A549 (cell line): ENCODE measurements around the gene DTHD1. TPM values are rescaled to one million over a fixed set of nuclear protein-coding genes. Genes with fewer than 3 reads are reported as not detected.

ENCODE experiments used
- ATAC-seq, 2 experiments: fragments of 200-7000 bp in 1 of 2; fragments of >200 bp in 1 of 2; cut with Nextera tagmentation in 1 of 2; cut with Tn5 transposase in 1 of 2; 3 replicates each; pipeline versions ENCODE4 v1.8.0 to v1.9.1; 2018 to 2020; ENCODE audit warnings: mild to moderate bottlenecking in 1 of 2, moderate library complexity in 1 of 2
- CTCF ChIA-PET: fragments of 300-600 bp; sonication (Branson Sonifier 250); formaldehyde crosslinking; extraction: SDS; loops from one replicate; lab custom pipeline; 2021; ENCODE audit warnings: antibody characterized with exemption, inconsistent platforms; lab: Yijun Ruan, JAX
- POLR2A ChIA-PET: fragments of 350-600 bp; formaldehyde crosslinking; extraction: SDS; loops from one replicate; lab custom pipeline; 2021; ENCODE audit warnings: antibody characterized with exemption, inconsistent platforms; lab: Yijun Ruan, JAX
- DNase-seq, 2 experiments: peaks; one replicate each; pipeline versions ENCODE4 v3.0.0 to v3.0.0-alpha.2; 2011 to 2016; ENCODE audit warnings: low read depth in 1 of 2, low spot score in 1 of 2
- FAIRE-seq: peaks from 2 replicates; lab custom pipeline; 2011; peaks lifted over from hg19 to GRCh38; lab: Jason Lieb, UNC
- H3K27ac ChIP-seq, 2 experiments: fragments of >200 bp; sonication (Bioruptor Twin); formaldehyde crosslinking; 3 replicates each; pipeline ENCODE4 v1.5.1; 2016 to 2017
- H3K4me1 ChIP-seq: fragments of >200 bp; sonication (Bioruptor Twin); formaldehyde crosslinking; 3 replicates; pipeline ENCODE4 v1.6.1; 2016
- H3K4me2 ChIP-seq: fragments of >200 bp; sonication (Bioruptor Twin); formaldehyde crosslinking; 3 replicates; pipeline ENCODE4 v1.6.1; 2016
- H3K4me3 ChIP-seq: fragments of >200 bp; sonication (Bioruptor Twin); formaldehyde crosslinking; 3 replicates; pipeline ENCODE4 v1.5.1; 2016
- H3K9me3 ChIP-seq: fragments of >200 bp; sonication (Bioruptor Twin); formaldehyde crosslinking; 3 replicates; pipeline ENCODE4 v1.6.1; 2016
- ATOH8 ChIP-seq: fragments of 250-450 bp; sonication (Bioruptor Pico); IDR thresholded peaks from 2 replicates; pipeline ENCODE4 v1.5.0; 2020; ENCODE audit warnings: low read depth, mild to moderate bottlenecking, moderate library complexity
- BCL3 ChIP-seq: fragments of >200 bp; sonication (Bioruptor Twin); formaldehyde crosslinking; IDR thresholded peaks from 3 replicates; pipeline ENCODE4 v1.6.1; 2016
- BHLHE40 ChIP-seq: IDR thresholded peaks from 2 replicates; pipeline ENCODE4 v1.6.1; 2012; ENCODE audit warnings: low read depth, low read length, inconsistent platforms
- CEBPB ChIP-seq, 2 experiments: fragments of >200 bp in 1 of 2; sonication (Bioruptor Twin) in 1 of 2; formaldehyde crosslinking in 1 of 2; IDR thresholded peaks; 2 replicates each; pipeline ENCODE4 v1.6.1; 2012 to 2016
- CHD2 ChIP-seq: fragments of 150-350 bp; IDR thresholded peaks from 2 replicates; pipeline ENCODE4 v1.6.1; 2014; ENCODE audit warnings: low read length; ENCODE audit not compliant: partially characterized antibody
- CHD4 ChIP-seq: fragments of 200-600 bp; sonication (generic); IDR thresholded peaks from 2 replicates; pipeline ENCODE4 v1.6.1; 2016; ENCODE audit warnings: antibody characterized with exemption, mild to moderate bottlenecking, borderline replicate concordance
- CTCF ChIP-seq: fragments of >200 bp; sonication (Bioruptor Twin); formaldehyde crosslinking; IDR thresholded peaks from 3 replicates; pipeline ENCODE4 v1.5.1; 2016
- E2F6 ChIP-seq: IDR thresholded peaks from 2 replicates; pipeline ENCODE4 v1.6.1; 2012; ENCODE audit warnings: low read depth, borderline replicate concordance
- EHMT2 ChIP-seq: fragments of 200-600 bp; sonication (generic); IDR thresholded peaks from 2 replicates; pipeline ENCODE4 v1.6.1; 2016; ENCODE audit warnings: antibody characterized with exemption, low read depth, mild to moderate bottlenecking, moderate library complexity
- FOXS1 ChIP-seq: fragments of 250-450 bp; sonication (Bioruptor Pico); IDR thresholded peaks from 2 replicates; pipeline ENCODE4 v1.5.0; 2020; ENCODE audit warnings: mild to moderate bottlenecking, moderate library complexity
- GATA3 ChIP-seq: IDR thresholded peaks from 2 replicates; pipeline ENCODE4 v1.6.1; 2012; ENCODE audit warnings: borderline replicate concordance
- HDAC2 ChIP-seq: fragments of 200-600 bp; sonication (generic); IDR thresholded peaks from 2 replicates; pipeline ENCODE4 v1.6.1; 2016
- HES2 ChIP-seq: fragments of >200 bp; sonication (Bioruptor Twin); formaldehyde crosslinking; IDR thresholded peaks from 2 replicates; pipeline ENCODE4 v1.6.1; 2016
- HEYL ChIP-seq: fragments of 250-450 bp; sonication (Bioruptor Pico); IDR thresholded peaks from 2 replicates; pipeline ENCODE4 v1.8.0; 2021; ENCODE audit warnings: mild to moderate bottlenecking, moderate library complexity
- HOXA7 ChIP-seq: fragments of 250-450 bp; sonication (Bioruptor Pico); IDR thresholded peaks from 2 replicates; pipeline ENCODE4 v1.5.0; 2020; ENCODE audit warnings: mild to moderate bottlenecking, moderate library complexity
- HOXB5 ChIP-seq: fragments of 250-450 bp; sonication (Bioruptor Pico); IDR thresholded peaks from 2 replicates; pipeline ENCODE4 v1.5.0; 2020; ENCODE audit warnings: mild to moderate bottlenecking, moderate library complexity
- KDM1A ChIP-seq: fragments of 200-600 bp; sonication (generic); IDR thresholded peaks from 2 replicates; pipeline ENCODE4 v1.6.1; 2016; ENCODE audit warnings: low read depth, mild to moderate bottlenecking
- MAFK ChIP-seq: fragments of 450-650 bp; IDR thresholded peaks from 2 replicates; pipeline ENCODE4 v1.6.1; 2014; ENCODE audit not compliant: partially characterized antibody
- MAX ChIP-seq: IDR thresholded peaks from 2 replicates; pipeline ENCODE4 v1.6.1; 2012
- MAZ ChIP-seq: fragments of 150-350 bp; IDR thresholded peaks from 2 replicates; pipeline ENCODE4 v1.6.1; 2014; ENCODE audit warnings: antibody characterized with exemption, low read depth, low read length, borderline replicate concordance
- MYC ChIP-seq: IDR thresholded peaks from 2 replicates; pipeline ENCODE4 v1.6.1; 2012; ENCODE audit warnings: mild to moderate bottlenecking, inconsistent platforms, low read length, improper control_type of control experiment, borderline replicate concordance
- NFE2L2 ChIP-seq: fragments of 150-350 bp; conservative IDR thresholded peaks from 2 replicates; pipeline ENCODE4 v1.6.1; 2014; ENCODE audit warnings: low read length
- POLR2A ChIP-seq: IDR thresholded peaks from 2 replicates; pipeline ENCODE4 v1.6.1; 2012; ENCODE audit warnings: mild to moderate bottlenecking, low read length
- POLR2AphosphoS2 ChIP-seq: conservative IDR thresholded peaks from 2 replicates; pipeline ENCODE4 v1.6.1; 2012; ENCODE audit warnings: low read length, improper control_type of control experiment, inconsistent platforms
- RAD21 ChIP-seq, 2 experiments: fragments of >200 bp in 1 of 2; sonication (Bioruptor Twin) in 1 of 2; formaldehyde crosslinking in 1 of 2; IDR thresholded peaks in 1 of 2; conservative IDR thresholded peaks in 1 of 2; 2 replicates in 1 of 2; 3 replicates in 1 of 2; pipeline ENCODE4 v1.6.1; 2012 to 2018; ENCODE audit warnings: inconsistent platforms in 1 of 2
- RARB ChIP-seq: fragments of 250-450 bp; sonication (Bioruptor Pico); IDR thresholded peaks from 2 replicates; pipeline ENCODE4 v1.8.0; 2021; ENCODE audit warnings: mild to moderate bottlenecking, moderate library complexity
- REST ChIP-seq: fragments of 200-600 bp; sonication (generic); IDR thresholded peaks from 2 replicates; pipeline ENCODE4 v1.6.1; 2016; ENCODE audit warnings: antibody characterized with exemption, mild to moderate bottlenecking, moderate library complexity
- RNF2 ChIP-seq: fragments of 200-600 bp; sonication (generic); IDR thresholded peaks from 2 replicates; pipeline ENCODE4 v1.6.1; 2016; ENCODE audit warnings: low read depth, mild to moderate bottlenecking, antibody characterized with exemption, moderate library complexity, borderline replicate concordance
- SMC3 ChIP-seq: fragments of >200 bp; sonication (Bioruptor Twin); formaldehyde crosslinking; IDR thresholded peaks from 3 replicates; pipeline ENCODE4 v1.6.1; 2018; ENCODE audit warnings: inconsistent platforms
- ZC3H11A ChIP-seq: fragments of 450-650 bp; IDR thresholded peaks from 2 replicates; pipeline ENCODE4 v1.6.1; 2014; ENCODE audit warnings: antibody characterized with exemption, mild to moderate bottlenecking
- WGBS: methylation state at CpG from one replicate; pipeline ENCODE4 v1.1.6; 2017; ENCODE audit errors: missing lambda C conversion rate; 5-methylcytosine and 5-hydroxymethylcytosine counted together
- polyA plus RNA-seq, 4 experiments: library from polyadenylated mRNA; depleted of rRNA in 3 of 4; stranded (reverse); fragments of >200 nt; fragmentation: RNase III in 1 of 4; extraction: RNeasy Plus Mini Kit Qiagen cat#74134 plus additional on column Dnase treatment in 1 of 4; gene quantifications; 2 replicates in 3 of 4; 3 replicates in 1 of 4; pipeline ENCODE4 v1.2.3, GENCODE V29; 2011 to 2017

The DTHD1 gene
- polyA plus RNA-seq, 2 of the 4 experiments (the other 2 are of a cell fraction) = not detected

GRCh38 chr4:36320117-36320896 lies 38.9 kb downstream of the DTHD1 start:
- no peak for DNase-seq
- Histone ChIP-seq H3K4me2 (no peak overlapping the region), H3K27ac (no peak overlapping the region), H3K4me3 (no peak overlapping the region), H3K9me3 (no peaks in the 10 kb centered on the region), H3K4me1 (no peaks in the 10 kb centered on the region)
- ChIA-PET POLR2A (no interaction called here), CTCF (no interaction called here)
- FAIRE-seq = no peak
- no peak for ATAC-seq
- TF ChIP-seq RNF2 (no peak), MAFK (no peak), BHLHE40 (no peak), CHD4 (no peak), E2F6 (no peak), CEBPB (IDR thresholded peaks at IDR 0.05) (no peak), HDAC2 (no peak), GATA3 (no peak), POLR2A (no peak), BCL3 (no peak), MAZ (no peak), HEYL (CRISPR knock-in tag) (no peak), KDM1A (no peak), POLR2AphosphoS2 (no peak), HOXA7 (CRISPR knock-in tag) (no peak), NFE2L2 (no peak)
- 35% methylated on average over 6 of the region's 6 CpGs for WGBS

GRCh38 chr4:36321176-36321575 lies 39.8 kb downstream of the DTHD1 start:
- no peak for FAIRE-seq
- no peak for DNase-seq
- TF ChIP-seq RNF2 (no peak), MAZ (no peak), HES2 (no peak), EHMT2 (no peak), MYC (no peak), NFE2L2 (no peak), ATOH8 (CRISPR knock-in tag) (no peak), MAFK (no peak), SMC3 (no peak), ZC3H11A (no peak), CHD2 (no peak), FOXS1 (CRISPR knock-in tag) (no peak), CTCF (no peak), MAX (no peak), RARB (CRISPR knock-in tag) (no peak), RAD21 (conservative IDR thresholded peaks at IDR 0.05 in 1 of 2, IDR thresholded peaks at IDR 0.05 in 1 of 2) (no peak), HOXB5 (CRISPR knock-in tag) (no peak), REST (no peak)

More at GRCh38 chr4:36321176-36321575, 39.8 kb downstream of the DTHD1 start:
- Histone ChIP-seq H3K4me3 (no peak overlapping the region), H3K4me1 (no peaks in the 10 kb centered on the region), H3K9me3 (no peaks in the 10 kb centered on the region), H3K27ac (no peak overlapping the region), H3K4me2 (no peak overlapping the region)
- 24% methylated on average over 4 of the region's 4 CpGs for WGBS
- POLR2A ChIA-PET = no interaction called here
- CTCF ChIA-PET = no interaction called here
- no peak for ATAC-seq
